WTC11 (cell line): Measurements from ENCODE around the gene QKI. TPM values are rescaled to one million over a fixed set of nuclear protein-coding genes. Genes with fewer than 3 reads are reported as not detected.
A peak's percentile ranks its signal among the peaks of the same experiment; 100 is the strongest.

Source experiments
- ATAC-seq: fragments of 200-7000 bp; cut with Tn5 transposase; 2 replicates; pipeline ENCODE4 v1.10.0; 2021; ENCODE audit warnings: mild to moderate bottlenecking, moderate library complexity
- CTCF ChIA-PET: fragments of 300-600 bp; sonication (Branson Sonifier 250); formaldehyde crosslinking; loops from one replicate; lab custom pipeline; 2021; ENCODE audit warnings: antibody characterized with exemption; lab: Charles Lee
- POLR2A ChIA-PET: fragments of 350-600 bp; sonication (Branson Sonifier 250); formaldehyde crosslinking; loops from one replicate; lab custom pipeline; 2021; ENCODE audit warnings: antibody characterized with exemption; lab: Charles Lee
- DNase-seq: peaks from one replicate; pipeline ENCODE4 v3.0.0; 2021; ENCODE audit warnings: low spot score
- H3K27ac Mint-ChIP-seq: 2 replicates; pipeline ENCODE4 v1.8.0; 2021; ENCODE audit warnings: mixed read lengths
- H3K27me3 Mint-ChIP-seq: 2 replicates; pipeline ENCODE4 v1.8.0; 2021; ENCODE audit warnings: low read depth, mild to moderate bottlenecking, moderate library complexity, mixed read lengths
- H3K36me3 Mint-ChIP-seq: 2 replicates; pipeline ENCODE4 v1.8.0; 2021; ENCODE audit warnings: mixed read lengths
- H3K4me1 Mint-ChIP-seq: 2 replicates; pipeline ENCODE4 v1.8.0; 2022; ENCODE audit warnings: mixed read lengths
- H3K4me3 Mint-ChIP-seq: 2 replicates; pipeline ENCODE4 v1.8.0; 2021; ENCODE audit warnings: mild to moderate bottlenecking, moderate library complexity, mixed read lengths
- H3K9me3 Mint-ChIP-seq: 2 replicates; pipeline ENCODE4 v1.8.0; 2021; ENCODE audit warnings: mixed read lengths
- AR ChIP-seq: fragments of 250-450 bp; sonication (Bioruptor Pico); IDR thresholded peaks from 2 replicates; pipeline ENCODE4 v1.9.0; 2021; ENCODE audit warnings: mild to moderate bottlenecking
- ATF1 ChIP-seq: sonication (generic); formaldehyde crosslinking; IDR thresholded peaks from 2 replicates; pipeline ENCODE4 v1.8.1; 2023; ENCODE audit warnings: mild to moderate bottlenecking, moderate library complexity, missing genetic modification reagents
- ATF2 ChIP-seq: sonication (generic); formaldehyde crosslinking; IDR thresholded peaks from 2 replicates; pipeline ENCODE4 v1.8.1; 2022; ENCODE audit warnings: low read depth, missing genetic modification reagents, borderline replicate concordance
- ELF4 ChIP-seq: sonication (generic); formaldehyde crosslinking; IDR thresholded peaks from 2 replicates; pipeline ENCODE4 v1.8.1; 2022; ENCODE audit warnings: low read depth, mild to moderate bottlenecking, moderate library complexity, missing genetic modification reagents
- EMX1 ChIP-seq: fragments of 250-450 bp; sonication (Bioruptor Pico); IDR thresholded peaks from 2 replicates; pipeline ENCODE4 v1.8.0; 2021; ENCODE audit warnings: mild to moderate bottlenecking
- KAT7 ChIP-seq: sonication (generic); formaldehyde crosslinking; IDR thresholded peaks from 2 replicates; pipeline ENCODE4 v1.8.1; 2023; ENCODE audit warnings: missing genetic modification reagents, mild to moderate bottlenecking, borderline replicate concordance
- MAX ChIP-seq: sonication (generic); formaldehyde crosslinking; IDR thresholded peaks from 2 replicates; pipeline ENCODE4 v1.8.0; 2022; ENCODE audit warnings: mild to moderate bottlenecking, missing genetic modification reagents
- NR2C2 ChIP-seq: sonication (generic); formaldehyde crosslinking; IDR thresholded peaks from 2 replicates; pipeline ENCODE4 v1.8.0; 2022; ENCODE audit warnings: mild to moderate bottlenecking, missing genetic modification reagents
- NR3C1 ChIP-seq: sonication (generic); formaldehyde crosslinking; conservative IDR thresholded peaks from 2 replicates; pipeline ENCODE4 v1.8.1; 2023; ENCODE audit warnings: low read depth, mild to moderate bottlenecking, missing genetic modification reagents
- PREB ChIP-seq: sonication (generic); formaldehyde crosslinking; IDR thresholded peaks from 2 replicates; pipeline ENCODE4 v1.8.1; 2022; ENCODE audit warnings: mild to moderate bottlenecking, missing genetic modification reagents, moderate library complexity, borderline replicate concordance
- TEAD4 ChIP-seq: sonication (generic); formaldehyde crosslinking; IDR thresholded peaks from 2 replicates; pipeline ENCODE4 v1.8.0; 2022; ENCODE audit warnings: mild to moderate bottlenecking, missing genetic modification reagents
- ZNF121 ChIP-seq: sonication (generic); formaldehyde crosslinking; IDR thresholded peaks from 2 replicates; pipeline ENCODE4 v1.8.0; 2023; ENCODE audit warnings: missing genetic modification reagents
- ZNF263 ChIP-seq: sonication (generic); formaldehyde crosslinking; IDR thresholded peaks from 2 replicates; pipeline ENCODE4 v1.8.1; 2022; ENCODE audit warnings: low read depth, mild to moderate bottlenecking, moderate library complexity, missing genetic modification reagents
- ZNF281 ChIP-seq: sonication (generic); formaldehyde crosslinking; IDR thresholded peaks from 2 replicates; pipeline ENCODE4 v1.8.0; 2023; ENCODE audit warnings: mild to moderate bottlenecking, missing genetic modification reagents
- ZNF423 ChIP-seq: fragments of 250-450 bp; sonication (Bioruptor Pico); IDR thresholded peaks from 2 replicates; pipeline ENCODE4 v2.1.2; 2022; ENCODE audit warnings: mild to moderate bottlenecking, moderate library complexity
- ZSCAN18 ChIP-seq: fragments of 250-450 bp; sonication (Bioruptor Pico); IDR thresholded peaks from 2 replicates; pipeline ENCODE4 v2.1.2; 2022; ENCODE audit warnings: mild to moderate bottlenecking, moderate library complexity
- total RNA-seq: library from RNA; stranded (reverse); gene quantifications from 3 replicates; pipeline ENCODE4 v1.2.3, GENCODE V29; 2021

The QKI gene
- total RNA-seq, 1 experiment from 2014 or later = 145 TPM

GRCh38 chr6:163576114-163576513 lies 161.6 kb downstream of the QKI start (continued):
- no peak for TF ChIP-seq PREB
- no peak for TF ChIP-seq ZNF121 (CRISPR knock-in tag)

- Mint-ChIP-seq H3K9me3 (no peaks in the 10 kb centered on the region), H3K27ac (peak overlapping the region; percentile 46), H3K4me3 (no peak overlapping the region), H3K27me3 (no peaks in the 10 kb centered on the region), H3K36me3 (peaks cover 3% of the 10 kb centered on the region; the same call in 1 of the 2 replicates), H3K4me1 (peaks cover 67% of the 10 kb centered on the region)
- ChIA-PET POLR2A (no interaction called here), CTCF (no interaction called here)
- DNase-seq (no peak), ATAC-seq (peak; percentile 14)
- TF ChIP-seq NR2C2 (CRISPR knock-in tag) (no peak), TEAD4 (CRISPR knock-in tag) (no peak), ATF1 (no peak), NR3C1 (CRISPR knock-in tag) (no peak), EMX1 (CRISPR knock-in tag) (no peak), ATF2 (CRISPR knock-in tag) (no peak), ELF4 (CRISPR knock-in tag) (no peak), AR (no peak), KAT7 (CRISPR knock-in tag) (no peak), ZNF423 (CRISPR knock-in tag) (no peak), ZSCAN18 (CRISPR knock-in tag) (no peak), ZNF281 (CRISPR knock-in tag) (no peak), ZNF263 (CRISPR knock-in tag) (no peak), MAX (no peak)
Measured at GRCh38 chr6:163577404-163577803, 162.9 kb downstream of the QKI start.
